Stimulated activated CD8-positive, alpha-beta memory T cell treated with anti-CD3 and anti-CD28 coated beads, Interleukin-7, amount 100 ng/mL, for 4 hours (primary cell): Measurements from ENCODE around the gene SCTR.

Experiments used
- DNase-seq, 2 donors: peaks; one replicate each; pipeline ENCODE4 v3.0.0-alpha.2; 2020; ENCODE audit warnings: low read depth in 2 of 2

SCTR gene

GRCh38 chr2:119523952-119524694 is at the start of gene SCTR:
TSS of gene SCTR (minus strand) at chr2:119524483. CDS start at chr2:119524226, 257 bp downstream.
- no peak for DNase-seq

GRCh38 chr2:119567292-119567691 is 43.0 kb upstream of the SCTR start:
- DNase-seq: no peak

GRCh38 chr2:119565481-119565880 is 41.2 kb upstream of the SCTR start:
- no peak for DNase-seq

- DNase-seq: no peak
Observed at GRCh38 chr2:119553687-119554344, 29.5 kb upstream of the SCTR start.

GRCh38 chr2:119552902-119553301 is 28.6 kb upstream of the SCTR start:
- DNase-seq: no peak

- no peak for DNase-seq
Observed at GRCh38 chr2:119550856-119551255, 26.6 kb upstream of the SCTR start.

- DNase-seq: no peak
Observed at GRCh38 chr2:119550346-119550745, 26.1 kb upstream of the SCTR start.

- DNase-seq: no peak
Observed at GRCh38 chr2:119549241-119549640, 25.0 kb upstream of the SCTR start.

GRCh38 chr2:119548516-119549120 is 24.3 kb upstream of the SCTR start:
- DNase-seq: no peak

GRCh38 chr2:119546447-119546767 is 22.1 kb upstream of the SCTR start:
- no peak for DNase-seq

- DNase-seq: no peak
Observed at GRCh38 chr2:119545754-119546446, 21.6 kb upstream of the SCTR start.

- no peak for DNase-seq
Observed at GRCh38 chr2:119544939-119545475, 20.7 kb upstream of the SCTR start.

GRCh38 chr2:119544075-119544938 is 20.0 kb upstream of the SCTR start, which contains the start of gene CFAP221:
TSS of gene CFAP221 (plus strand) at chr2:119544449. CDS start at chr2:119546132, 1,683 bp downstream.
- DNase-seq: peak in 1 of 2 donors; percentile 2

- no peak for DNase-seq
Observed at GRCh38 chr2:119541476-119541875, 17.2 kb upstream of the SCTR start.

- no peak for DNase-seq
Observed at GRCh38 chr2:119537792-119538191, 13.5 kb upstream of the SCTR start.

GRCh38 chr2:119536707-119537106 is 12.4 kb upstream of the SCTR start:
- no peak for DNase-seq

- DNase-seq: no peak
Observed at GRCh38 chr2:119536211-119536610, 11.9 kb upstream of the SCTR start.

- no peak for DNase-seq
Observed at GRCh38 chr2:119533560-119533959, 9.3 kb upstream of the SCTR start.

GRCh38 chr2:119531292-119531691 is 7.0 kb upstream of the SCTR start:
- no peak for DNase-seq

- no peak for DNase-seq
Observed at GRCh38 chr2:119527999-119528398, 3.7 kb upstream of the SCTR start.

- no peak for DNase-seq
Observed at GRCh38 chr2:119525614-119526013, 1.3 kb upstream of the SCTR start.
